ENCODE results near the gene VPS16.

DNA sequence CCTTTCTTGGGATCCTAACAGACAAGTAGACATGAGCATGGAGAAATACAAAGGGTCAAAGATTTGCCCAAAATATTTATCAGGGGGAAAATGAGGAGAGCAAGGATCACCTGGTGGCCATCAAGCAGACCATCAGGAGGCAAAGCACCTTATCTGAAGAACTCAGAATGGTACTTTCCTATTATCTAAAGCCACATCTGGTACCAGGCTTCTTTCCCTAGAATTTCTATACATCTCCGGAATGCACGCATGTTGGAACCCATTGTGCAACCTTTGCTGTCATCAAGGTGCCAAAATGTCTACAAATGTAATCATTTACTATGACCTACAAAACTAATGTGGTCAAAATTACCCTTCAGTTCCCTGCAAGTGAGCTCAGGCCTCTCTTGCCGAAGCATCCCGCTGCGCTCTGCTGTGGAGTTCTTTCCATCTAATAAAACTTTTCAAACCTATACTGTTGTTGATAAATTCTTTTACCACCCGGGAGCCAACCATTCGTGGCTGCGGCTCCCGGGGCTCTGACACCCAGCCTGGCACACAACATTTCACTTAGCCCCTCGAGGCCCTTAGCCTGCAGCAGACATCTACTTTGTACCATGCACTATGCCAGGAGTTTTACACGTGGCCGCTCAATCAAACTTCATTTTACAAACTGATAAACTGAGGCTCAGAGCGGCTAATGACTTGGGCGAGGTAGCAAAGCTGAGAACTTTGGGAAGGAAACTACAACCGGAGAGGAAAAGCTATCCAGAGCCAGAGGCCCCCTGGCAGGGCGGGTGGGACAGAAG, 36.3 kb upstream of the VPS16 start:
- no peak for TF ChIP-seq CTCF (IDR thresholded peaks at IDR 0.05 in 8 of 11, conservative IDR thresholded peaks at IDR 0.05 in 3 of 11)
- TF ChIP-seq POLR2A (IDR thresholded peaks at IDR 0.05): no peak
- no peak for TF ChIP-seq POLR2AphosphoS5 (IDR thresholded peaks at IDR 0.05)

All from spleen (tissue), 7 donors.